Measurements from ENCODE around the gene CAMK1D.

DNA sequence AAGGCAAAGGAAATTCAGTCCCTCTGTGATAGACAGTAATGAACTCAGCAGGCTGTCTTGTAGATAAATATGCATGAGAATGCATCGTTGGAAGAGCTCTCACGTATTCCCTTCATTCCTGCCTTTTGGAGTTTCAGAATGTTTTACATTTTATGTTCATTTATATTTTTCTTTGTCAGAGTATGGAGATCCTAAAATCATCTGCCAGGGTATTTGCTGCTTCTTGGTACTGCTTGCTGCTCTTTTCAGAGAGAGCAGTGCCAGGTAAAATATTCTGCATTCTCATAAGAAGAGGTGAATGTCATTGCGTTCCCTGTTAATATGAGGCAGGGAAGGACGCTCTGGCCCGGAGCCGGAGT is 362.0 kb downstream of the CAMK1D start:
- TF ChIP-seq, protein P1, sequence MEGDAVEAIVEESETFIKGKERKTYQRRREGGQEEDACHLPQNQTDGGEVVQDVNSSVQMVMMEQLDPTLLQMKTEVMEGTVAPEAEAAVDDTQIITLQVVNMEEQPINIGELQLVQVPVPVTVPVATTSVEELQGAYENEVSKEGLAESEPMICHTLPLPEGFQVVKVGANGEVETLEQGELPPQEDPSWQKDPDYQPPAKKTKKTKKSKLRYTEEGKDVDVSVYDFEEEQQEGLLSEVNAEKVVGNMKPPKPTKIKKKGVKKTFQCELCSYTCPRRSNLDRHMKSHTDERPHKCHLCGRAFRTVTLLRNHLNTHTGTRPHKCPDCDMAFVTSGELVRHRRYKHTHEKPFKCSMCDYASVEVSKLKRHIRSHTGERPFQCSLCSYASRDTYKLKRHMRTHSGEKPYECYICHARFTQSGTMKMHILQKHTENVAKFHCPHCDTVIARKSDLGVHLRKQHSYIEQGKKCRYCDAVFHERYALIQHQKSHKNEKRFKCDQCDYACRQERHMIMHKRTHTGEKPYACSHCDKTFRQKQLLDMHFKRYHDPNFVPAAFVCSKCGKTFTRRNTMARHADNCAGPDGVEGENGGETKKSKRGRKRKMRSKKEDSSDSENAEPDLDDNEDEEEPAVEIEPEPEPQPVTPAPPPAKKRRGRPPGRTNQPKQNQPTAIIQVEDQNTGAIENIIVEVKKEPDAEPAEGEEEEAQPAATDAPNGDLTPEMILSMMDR (IDR thresholded peaks at IDR 0.05; ENCODE audit: low read depth, low read length, poor library complexity, severe bottlenecking): no peak
- TF ChIP-seq EZH2phosphoT487 (IDR thresholded peaks at IDR 0.05; ENCODE audit: borderline replicate concordance, low read length): no peak

All from DOHH2 (cell line).